Erythroblast (primary cell): ENCODE measurements around the gene CYREN.

Experiments used
- GATA1 ChIP-seq: IDR thresholded peaks from 2 replicates; pipeline ENCODE4 v1.6.1; 2011; ENCODE audit warnings: low read depth, mild to moderate bottlenecking, control low read depth, low read length, moderate library complexity
- POLR2A ChIP-seq: IDR thresholded peaks from 2 replicates; pipeline ENCODE4 v1.6.1; 2011; ENCODE audit warnings: mild to moderate bottlenecking, low read length

- TF ChIP-seq POLR2A (no peak), GATA1 (no peak)
These were observed 18.7 kb upstream of the CYREN start for GRCh38 chr7:135189221-135189662.
